GM18519 (cell line): ENCODE data around the gene PHACTR3.

ENCODE experiments used
- ATAC-seq: cut with Tn5 transposase; IDR thresholded peaks from one replicate; pipeline ENCODE4 v1.9.1; 2021; ENCODE audit warnings: mild to moderate bottlenecking, moderate library complexity; ENCODE audit not compliant: unreplicated experiment, low FRiP score

Gene PHACTR3

DNA sequence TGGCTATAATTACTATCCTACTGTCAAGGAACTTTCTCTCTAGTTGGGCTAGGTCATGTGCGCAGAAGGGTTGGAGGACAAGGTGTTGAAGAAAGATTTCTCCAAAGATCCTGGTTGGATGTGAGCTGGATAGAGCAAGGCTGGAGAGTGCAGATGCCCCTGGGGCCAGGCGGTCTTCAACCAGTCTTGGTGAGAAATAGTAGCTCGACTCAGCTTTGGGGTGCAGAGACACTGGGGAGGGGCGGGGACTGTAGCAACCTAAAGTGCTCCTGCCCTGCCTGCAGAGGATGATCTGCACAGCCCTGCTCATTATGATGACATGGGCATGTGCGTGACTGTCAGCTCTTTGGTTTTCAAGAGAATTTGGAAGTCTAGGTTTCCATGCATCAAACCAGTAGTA is 35.9 kb downstream of the PHACTR3 start:
- no peak for ATAC-seq

DNA sequence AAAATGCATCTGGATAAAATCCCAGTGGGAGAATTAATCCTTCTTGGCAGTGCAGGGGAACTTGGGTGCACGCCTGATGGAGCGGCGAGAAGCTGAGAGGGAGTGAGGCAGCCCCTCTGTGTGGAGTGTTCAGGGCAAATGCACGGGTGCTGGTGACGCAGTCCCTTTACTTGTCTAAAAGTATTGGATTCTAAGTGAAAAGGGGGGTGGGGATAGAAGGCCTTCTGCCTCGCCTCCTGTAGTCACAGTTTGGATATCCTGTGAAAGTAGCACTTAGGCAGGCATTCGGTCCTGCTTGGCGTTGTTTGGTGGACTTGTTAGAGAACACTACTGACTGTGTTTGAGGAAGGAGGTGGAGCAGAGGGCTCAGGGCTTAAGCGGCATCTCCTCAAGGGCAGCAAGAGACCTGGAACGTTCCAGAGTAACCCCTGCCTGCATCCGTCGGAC is 39.3 kb downstream of the PHACTR3 start:
- no peak for ATAC-seq

DNA sequence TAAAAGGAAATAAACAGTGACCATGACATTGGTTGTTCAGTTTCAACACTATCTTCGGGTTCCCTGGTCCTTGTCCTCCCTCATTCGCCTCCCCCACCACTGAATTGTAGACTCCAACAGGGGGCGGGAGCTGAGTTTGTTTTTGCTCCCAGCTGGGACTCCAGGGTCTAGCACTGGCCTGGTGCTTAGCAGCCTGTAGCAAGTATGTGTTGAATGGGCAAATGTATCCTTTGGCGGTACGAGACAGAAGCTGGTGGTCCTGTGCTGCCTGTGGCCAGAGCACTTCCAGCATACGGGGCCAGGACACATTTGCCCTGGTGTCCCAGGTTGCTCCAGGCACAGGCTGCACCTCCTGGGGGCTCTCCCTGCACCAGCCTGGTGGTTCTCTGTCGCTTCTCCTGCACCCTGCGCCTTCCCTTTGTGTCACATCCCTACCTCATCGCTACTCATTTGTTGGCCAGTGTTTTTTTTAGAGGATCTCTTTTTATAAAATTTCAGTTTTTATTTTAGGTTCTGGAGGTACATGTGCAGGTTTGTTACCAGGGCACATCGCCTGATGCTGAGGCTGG is 40.1 kb downstream of the PHACTR3 start:
- no peak for ATAC-seq

DNA sequence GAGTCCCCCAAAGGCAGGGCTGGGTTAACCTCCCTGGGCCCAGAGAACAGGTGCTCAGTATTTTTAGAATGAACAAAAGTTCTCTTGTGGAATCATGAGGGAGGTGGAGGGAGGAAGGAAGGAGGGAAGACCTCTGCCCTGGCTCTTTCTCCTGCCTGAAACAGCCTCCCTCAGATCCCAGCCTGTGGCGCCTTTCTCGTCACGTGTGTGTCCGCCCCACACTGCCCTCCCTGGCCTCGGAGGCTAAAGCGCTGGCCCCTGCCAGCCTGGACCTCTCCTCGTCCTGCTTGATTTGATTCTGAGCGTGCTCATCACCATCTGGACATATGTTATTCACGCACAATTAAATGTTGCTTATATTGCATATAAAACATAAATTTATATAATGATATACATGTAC is 40.9 kb downstream of the PHACTR3 start:
- ATAC-seq: no peak

DNA sequence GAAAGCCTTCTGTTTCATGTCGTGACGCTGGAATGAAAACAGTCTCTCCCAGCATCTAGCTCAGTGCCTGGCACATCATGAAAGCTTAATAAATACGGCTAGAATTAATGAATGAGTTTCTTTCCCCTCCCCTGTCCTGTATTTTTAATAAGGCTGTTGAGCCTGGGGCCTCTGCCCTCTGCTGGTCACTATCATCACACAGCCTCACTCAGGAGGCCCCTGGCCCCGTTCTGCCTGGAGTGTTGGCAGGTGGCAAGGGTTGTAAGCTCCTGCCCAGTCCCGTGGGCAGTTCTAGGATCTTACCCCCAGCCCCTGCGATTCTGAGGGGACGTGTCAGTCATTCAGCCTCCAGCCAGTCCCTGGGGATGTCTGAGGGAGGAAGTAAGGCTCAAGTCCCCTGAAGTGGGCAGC is 41.4 kb downstream of the PHACTR3 start:
- ATAC-seq: no peak

DNA sequence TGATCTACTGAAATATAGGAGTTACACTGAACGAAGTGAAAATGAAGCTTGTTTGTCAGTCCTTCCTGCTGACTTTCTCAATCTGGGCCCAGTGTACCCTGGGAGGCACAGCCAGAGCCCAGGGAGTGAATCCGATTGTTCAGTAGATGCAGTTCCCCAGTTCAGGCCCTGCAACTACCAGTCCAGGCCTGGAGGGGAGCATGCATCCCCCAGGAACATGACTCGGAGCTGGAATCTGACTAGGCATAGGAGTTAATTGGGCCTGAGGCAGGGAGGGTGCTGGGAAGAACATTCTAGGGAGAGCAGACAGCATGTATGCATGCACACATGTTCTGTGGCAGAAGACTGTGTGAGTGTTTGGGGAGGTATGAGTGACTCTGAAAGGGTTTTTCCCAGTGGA is 42.1 kb downstream of the PHACTR3 start:
- no peak for ATAC-seq

DNA sequence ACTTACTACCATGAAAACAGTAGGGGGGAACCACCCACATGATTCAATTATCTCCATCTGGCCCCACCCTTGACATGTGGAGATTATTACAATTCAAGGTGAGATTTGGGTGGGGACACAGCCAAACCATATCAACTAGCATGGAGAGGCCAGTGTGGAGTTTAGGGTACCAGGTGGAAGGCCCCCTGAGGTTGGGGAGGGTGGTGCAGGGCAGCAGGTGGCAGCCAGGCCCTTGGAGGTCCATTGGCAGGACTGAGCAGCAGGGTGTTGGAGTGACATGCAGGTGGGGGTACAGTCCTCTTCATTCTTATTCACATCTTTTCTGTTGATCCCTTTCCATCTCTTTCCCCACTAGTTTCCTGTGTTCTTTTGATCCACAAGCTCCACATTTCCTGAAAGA is 42.9 kb downstream of the PHACTR3 start:
- no peak for ATAC-seq

DNA sequence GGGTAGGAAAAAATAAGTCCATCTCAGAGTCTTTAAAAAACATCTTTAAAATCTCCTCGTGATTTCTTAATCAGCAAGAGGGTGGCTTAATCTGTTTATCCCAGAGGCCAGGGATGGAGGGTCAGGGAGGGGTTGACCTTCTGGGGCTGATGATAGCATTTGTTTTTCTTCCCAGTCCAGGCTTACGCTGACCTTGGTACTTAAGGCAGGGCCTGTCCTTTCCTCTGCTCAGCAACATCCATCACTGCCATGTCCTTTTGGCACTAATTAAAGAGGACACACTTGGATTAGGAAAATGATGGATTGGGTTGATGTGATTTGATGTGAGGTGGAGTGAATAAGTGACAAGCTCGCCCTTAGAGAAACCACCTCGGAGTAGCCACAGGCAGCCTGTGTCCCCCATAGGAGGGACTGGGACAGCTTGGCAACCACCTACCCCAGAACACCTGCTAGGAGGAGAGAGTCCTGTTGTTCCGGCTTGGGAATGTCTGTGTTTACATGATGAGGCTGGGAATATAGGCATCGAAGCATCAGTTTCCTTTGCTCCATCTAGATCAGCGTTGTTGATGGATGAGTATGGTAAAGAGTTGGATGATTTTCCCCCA is 44.2 kb downstream of the PHACTR3 start:
- no peak for ATAC-seq

DNA sequence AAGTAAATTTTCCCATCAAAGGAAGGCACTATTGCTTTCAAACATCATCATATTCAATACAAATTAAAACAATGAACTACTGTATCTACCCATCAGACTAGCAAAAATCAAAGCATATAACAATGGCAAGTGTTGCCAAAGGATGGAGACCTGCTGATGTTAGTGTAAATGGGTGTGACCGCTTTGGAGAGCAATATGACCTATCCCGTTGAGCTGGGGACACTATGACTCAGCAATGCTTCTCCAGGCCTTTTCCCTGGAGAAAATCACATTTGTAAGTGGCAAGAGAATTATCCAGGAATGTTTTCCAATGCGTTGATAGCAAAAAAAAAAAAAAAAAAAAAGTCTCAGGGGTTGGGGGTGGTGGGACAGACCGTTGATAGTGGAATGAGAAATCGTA is 46.1 kb downstream of the PHACTR3 start:
- no peak for ATAC-seq

DNA sequence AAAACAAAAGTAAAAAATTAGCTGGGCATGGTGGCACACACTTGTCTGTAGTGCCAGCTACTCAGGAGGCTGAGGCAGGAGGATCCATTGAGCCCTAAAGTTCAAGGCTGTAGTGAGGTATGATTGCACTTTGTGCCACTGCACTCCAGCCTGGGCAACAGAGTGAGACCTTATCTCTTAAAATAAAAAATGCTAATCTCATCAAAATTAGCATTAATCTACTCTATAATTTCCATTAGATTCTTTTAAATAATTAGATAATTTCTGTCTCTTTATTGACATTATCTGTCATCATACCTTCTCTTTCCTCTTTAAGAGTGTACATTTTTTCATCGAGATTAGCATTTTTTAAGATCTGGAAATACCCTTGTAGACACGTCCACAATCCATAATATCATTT is 48.0 kb downstream of the PHACTR3 start:
- no peak for ATAC-seq

DNA sequence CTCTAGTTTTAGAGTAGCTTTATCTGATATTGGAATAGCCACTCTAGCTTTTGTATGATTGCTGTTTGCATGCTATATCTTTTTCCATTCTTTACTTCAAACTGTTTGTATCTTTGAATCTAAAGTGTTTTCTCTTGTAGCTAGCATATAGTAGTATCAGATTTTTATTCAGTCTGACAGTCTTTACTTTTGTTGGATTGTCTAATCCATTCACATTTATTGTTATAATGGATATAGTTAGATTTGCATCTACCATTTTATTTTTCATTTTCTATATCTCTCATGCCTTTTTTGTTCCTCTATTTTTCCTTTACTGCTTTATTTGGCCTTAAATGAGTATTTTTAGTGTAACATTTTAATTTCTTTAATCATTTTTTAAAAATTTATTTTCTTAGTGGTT is 52.1 kb downstream of the PHACTR3 start:
- no peak for ATAC-seq

DNA sequence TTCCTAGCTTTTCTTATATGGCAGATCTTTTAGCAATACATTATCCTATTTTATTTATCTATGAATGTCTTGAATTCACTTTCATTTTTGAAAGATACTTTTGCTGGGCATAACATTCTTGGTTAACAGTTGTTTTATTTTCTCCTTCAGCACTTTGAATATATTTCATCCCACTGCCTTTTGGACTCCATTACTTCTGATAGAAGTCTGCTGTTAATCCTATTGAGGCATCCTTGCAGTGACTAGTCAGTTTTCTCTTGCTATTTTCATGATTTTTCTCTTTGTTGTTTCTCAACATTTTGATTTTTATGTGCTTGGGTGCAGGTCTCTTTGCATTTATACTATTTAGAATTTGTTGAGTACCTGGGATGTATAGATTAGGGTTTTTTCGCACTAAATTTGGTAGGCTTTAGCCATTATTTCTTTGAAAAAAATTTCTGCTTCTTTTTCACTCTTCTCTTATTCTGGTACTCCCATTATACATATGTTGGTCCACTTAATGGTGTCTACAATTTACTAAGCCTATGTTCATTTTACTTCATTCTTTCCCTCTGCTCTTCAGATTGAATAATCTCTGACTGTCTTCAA is 53.2 kb downstream of the PHACTR3 start:
- no peak for ATAC-seq

DNA sequence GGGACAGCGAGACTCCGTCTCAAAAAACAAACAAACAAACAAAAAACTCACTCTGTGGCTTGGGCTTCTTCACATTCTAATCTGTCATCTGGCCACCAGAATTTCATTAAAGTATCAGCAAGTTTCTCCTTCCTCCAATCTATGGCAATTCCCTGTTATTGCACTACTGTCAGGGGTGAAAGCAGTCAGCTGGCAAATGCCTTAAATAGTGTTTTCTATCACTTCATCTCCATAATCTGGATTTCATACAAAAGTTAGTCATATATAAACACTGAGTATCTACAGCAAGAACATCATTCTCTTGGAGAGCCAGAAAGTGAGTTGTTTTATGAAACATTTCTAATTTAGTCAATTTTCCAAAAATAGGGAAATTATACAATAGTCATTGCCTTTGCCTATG is 56.1 kb downstream of the PHACTR3 start:
- ATAC-seq: no peak

DNA sequence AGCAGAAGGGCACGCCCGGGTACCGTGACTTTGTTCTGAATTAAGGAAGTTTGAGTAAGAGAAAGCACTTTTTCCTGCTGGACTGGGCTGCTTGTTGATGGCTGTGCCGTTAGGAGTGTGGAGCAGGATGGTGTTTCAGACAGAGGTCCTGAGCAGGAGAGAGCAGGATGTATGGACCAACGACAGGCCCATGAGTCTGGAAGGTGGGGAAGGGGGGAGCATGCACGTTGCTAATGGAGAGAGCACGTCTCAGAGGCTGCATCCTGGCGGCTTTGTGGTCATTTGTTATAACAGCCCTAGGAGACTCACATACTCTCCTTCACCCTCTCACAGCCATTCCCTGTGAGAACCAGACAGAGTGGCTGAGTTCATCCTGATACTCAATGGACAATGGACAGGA is 56.8 kb downstream of the PHACTR3 start:
- ATAC-seq: no peak

DNA sequence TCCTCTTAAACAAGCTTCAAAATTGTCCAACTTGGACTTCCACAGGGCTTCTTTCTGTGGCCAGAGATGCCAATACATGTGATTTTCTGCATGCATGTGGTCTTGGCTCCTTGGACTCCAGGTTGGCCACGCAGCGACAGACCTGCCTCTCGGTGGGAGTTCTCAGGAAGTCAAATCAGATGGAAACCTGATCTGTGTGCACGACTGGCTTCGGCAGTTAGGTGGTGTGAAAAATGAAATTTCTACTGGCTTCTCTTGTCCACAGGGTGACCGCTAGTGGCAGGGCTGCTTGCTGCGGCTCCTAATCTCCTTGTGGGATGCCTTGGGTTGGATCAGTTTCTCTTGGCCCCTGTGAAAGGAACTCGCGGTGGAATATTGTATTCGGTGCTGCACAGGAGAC is 57.3 kb downstream of the PHACTR3 start:
- no peak for ATAC-seq

DNA sequence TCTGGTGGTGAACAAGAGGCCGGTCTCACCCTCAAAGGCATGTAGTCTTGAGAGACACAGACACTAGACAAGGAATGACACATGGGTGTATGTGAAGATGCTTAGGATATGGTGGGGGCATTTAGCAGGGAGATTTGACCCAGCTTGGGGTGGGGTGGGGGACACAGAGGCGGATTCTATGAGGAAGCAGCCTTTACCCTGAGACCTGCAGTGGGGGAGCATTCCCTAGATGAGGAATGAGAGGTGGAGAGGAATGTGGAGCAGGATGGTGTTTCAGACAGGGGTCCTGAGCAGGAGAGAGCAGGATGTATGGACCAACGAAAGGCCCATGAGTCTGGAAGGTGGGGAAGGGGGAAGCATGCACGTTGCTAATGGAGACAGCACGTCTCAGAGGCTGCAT is 57.8 kb downstream of the PHACTR3 start:
- no peak for ATAC-seq

DNA sequence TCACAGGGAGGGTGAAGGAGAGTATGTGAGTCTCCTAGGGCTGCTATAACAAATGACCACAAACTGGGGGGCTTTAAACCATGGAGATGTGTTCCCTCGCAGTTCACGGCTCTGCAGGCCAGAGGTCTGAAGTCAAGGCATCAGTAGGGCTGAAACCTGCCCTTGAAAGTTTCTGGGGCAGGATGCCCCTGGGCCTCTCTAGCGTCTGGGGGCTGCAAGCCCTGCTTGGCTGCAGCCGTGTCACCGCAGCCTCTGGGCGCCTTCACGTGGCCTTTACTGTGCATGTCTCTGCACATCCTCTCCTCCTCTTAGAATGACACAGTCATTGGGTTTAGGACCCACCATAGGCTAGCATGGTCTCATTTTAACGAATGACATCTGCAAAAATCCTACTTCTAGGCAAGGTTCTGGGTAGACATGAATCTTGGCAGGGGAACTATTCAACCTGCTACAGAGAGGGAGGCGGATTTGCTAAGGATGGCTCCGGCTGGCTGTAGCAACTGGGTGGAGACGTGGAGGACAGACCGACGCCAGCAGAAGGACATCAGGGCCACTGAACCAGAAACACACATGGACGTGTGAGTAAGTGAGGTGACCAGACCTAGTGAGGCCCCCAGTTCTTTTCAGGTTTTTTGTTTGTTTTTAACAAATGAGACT is 58.6 kb downstream of the PHACTR3 start:
- no peak for ATAC-seq

DNA sequence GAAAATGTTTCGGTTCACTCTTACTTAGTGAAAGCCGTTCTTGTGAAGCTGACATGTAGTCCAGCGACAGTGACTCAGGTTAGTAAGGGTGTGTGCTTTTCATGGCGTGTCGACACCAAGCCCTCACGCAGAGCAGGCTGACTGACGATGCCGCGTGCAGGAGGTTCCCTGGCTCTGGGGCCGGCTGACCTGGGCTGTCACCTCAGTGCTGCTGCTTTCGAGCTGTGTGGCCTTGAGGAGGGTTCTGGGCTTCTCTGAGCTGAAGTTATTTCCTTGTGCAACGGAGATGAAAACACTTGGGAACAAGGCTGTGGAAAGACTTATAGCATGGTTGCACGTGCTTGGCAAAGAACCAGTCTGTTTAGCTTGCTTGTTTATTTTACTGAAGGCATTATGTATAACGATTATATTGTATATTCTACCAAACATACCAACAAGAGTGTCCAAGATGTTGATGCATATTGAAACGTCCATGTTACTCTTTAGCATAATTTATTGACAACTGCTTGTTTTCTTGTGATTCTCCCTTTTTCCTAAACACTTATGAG is 59.2 kb downstream of the PHACTR3 start:
- ATAC-seq: no peak

DNA sequence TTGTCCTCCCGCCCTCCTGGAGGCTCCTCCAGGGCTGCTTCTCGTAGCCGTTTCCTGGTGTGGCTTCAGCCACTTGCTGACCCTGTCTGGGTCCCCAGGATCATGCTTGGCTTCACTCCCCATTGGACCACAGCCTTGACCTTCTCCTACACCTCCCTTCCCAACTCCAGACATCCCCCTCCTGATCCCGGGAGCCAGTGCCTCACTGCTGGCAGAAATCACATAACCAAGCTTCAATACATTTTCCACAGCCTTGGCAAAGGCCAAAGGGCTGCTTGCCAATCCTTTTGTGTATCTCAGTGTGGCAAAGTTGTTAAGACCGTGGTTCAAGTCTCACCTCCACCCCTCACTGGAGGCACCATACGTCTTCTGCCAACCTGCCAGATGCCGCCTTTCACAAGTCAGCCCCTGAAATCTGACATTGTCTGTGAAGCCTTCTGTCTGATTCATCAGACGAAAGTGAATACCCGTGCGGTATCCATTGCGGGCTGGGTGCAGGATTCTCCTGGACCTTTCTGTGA is 60.1 kb downstream of the PHACTR3 start:
- ATAC-seq: no peak

DNA sequence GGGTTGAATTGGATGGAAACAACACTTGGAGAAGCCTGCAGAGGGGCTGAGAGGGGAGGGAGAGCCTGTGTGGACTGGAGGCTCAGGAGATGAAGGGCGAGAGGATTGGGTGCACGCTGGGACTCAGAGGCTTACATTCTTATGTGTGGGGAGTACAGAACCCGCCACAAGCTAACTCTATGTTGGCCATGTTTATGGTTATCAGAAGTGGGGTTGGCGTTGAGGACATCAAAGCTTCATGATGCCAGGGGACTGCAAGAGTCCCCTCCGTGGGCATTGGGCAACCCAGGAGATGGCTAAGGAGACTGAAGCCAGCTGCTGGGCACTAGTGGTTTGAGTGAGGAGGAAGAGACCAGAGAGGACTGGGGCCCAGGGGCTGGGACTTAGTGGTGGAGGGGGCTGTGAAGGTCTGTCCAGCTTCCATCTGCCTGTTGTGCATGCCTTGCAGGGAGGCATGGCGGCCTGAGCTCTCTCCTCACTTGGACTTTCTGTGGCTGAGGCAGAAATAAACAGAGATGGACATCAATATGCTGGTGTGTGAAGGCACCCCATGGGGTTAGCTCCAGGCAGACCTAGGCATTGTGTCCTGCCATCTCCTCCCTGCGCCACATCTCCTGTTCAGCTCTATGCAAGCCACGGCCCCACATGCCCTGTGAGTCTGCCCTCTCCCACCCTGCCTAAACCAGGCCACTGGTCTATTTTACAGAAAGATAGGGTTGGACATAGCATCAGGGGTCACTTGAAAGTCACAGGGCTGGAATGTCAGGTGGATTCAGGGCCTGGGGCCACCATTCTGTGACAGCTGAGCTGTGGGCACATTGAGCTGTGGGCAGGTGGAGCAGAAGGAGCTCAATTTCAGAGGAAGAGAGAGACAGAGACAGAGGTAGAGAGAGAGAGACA is 61.6 kb downstream of the PHACTR3 start:
- ATAC-seq: no peak
